Measurements from ENCODE around the gene EPHA4.
A peak's percentile ranks its signal among the peaks of the same experiment; 100 is the strongest.

EPHA4 gene

GRCh38 chr2:221571551-221572218 is 419 bp downstream of the EPHA4 start:
- peak; percentile 20 for DNase-seq
- ATAC-seq, result no peak

- DNase-seq, result peak; percentile 13
- no peak for ATAC-seq
These were observed 1.0 kb downstream of the EPHA4 start for GRCh38 chr2:221571025-221571550.

GRCh38 chr2:221570321-221570935 is 1.7 kb downstream of the EPHA4 start:
- ATAC-seq (no peak), DNase-seq (peak; percentile 16)

- no peak for ATAC-seq
- no peak for DNase-seq
These were observed 2.2 kb downstream of the EPHA4 start for GRCh38 chr2:221569871-221570270.

GRCh38 chr2:221569425-221569845 is 2.7 kb downstream of the EPHA4 start:
- no peak for DNase-seq
- ATAC-seq, result no peak

- no peak for ATAC-seq
- no peak for DNase-seq
These were observed 3.8 kb downstream of the EPHA4 start for GRCh38 chr2:221568299-221568698.

GRCh38 chr2:221567809-221568208 is 4.3 kb downstream of the EPHA4 start:
- DNase-seq, result no peak
- no peak for ATAC-seq

GRCh38 chr2:221567231-221567760 is 4.8 kb downstream of the EPHA4 start:
- ATAC-seq (no peak), DNase-seq (no peak)

GRCh38 chr2:221563270-221563985 is 8.7 kb downstream of the EPHA4 start:
- DNase-seq (no peak), ATAC-seq (no peak)

- ATAC-seq, result no peak
- DNase-seq, result no peak
These were observed 9.9 kb downstream of the EPHA4 start for GRCh38 chr2:221562226-221562625.

- ATAC-seq, result no peak
- DNase-seq, result no peak
These were observed 10.3 kb downstream of the EPHA4 start for GRCh38 chr2:221561770-221562169.

- no peak for ATAC-seq
- DNase-seq, result no peak
These were observed 12.1 kb downstream of the EPHA4 start for GRCh38 chr2:221559991-221560390.

GRCh38 chr2:221558107-221558506 is 14.0 kb downstream of the EPHA4 start:
- DNase-seq (no peak), ATAC-seq (no peak)

- no peak for DNase-seq
These were observed 16.6 kb downstream of the EPHA4 start for GRCh38 chr2:221555494-221555846.

GRCh38 chr2:221554769-221555493 is 17.2 kb downstream of the EPHA4 start:
- ATAC-seq (peak; percentile 49), DNase-seq (no peak)

More at GRCh38 chr2:221555494-221555846, 16.6 kb downstream of the EPHA4 start:
- peak; percentile 9 for ATAC-seq

GRCh38 chr2:221553333-221553732 is 18.8 kb downstream of the EPHA4 start:
- DNase-seq (no peak), ATAC-seq (no peak)

- DNase-seq (no peak), ATAC-seq (no peak)
These were observed 19.8 kb downstream of the EPHA4 start for GRCh38 chr2:221552291-221552690.

GRCh38 chr2:221551864-221552263 is 20.2 kb downstream of the EPHA4 start:
- ATAC-seq (no peak), DNase-seq (no peak)

GRCh38 chr2:221549143-221549542 is 23.0 kb downstream of the EPHA4 start:
- DNase-seq, result no peak
- no peak for ATAC-seq

- DNase-seq, result no peak
- ATAC-seq, result no peak
These were observed 25.4 kb downstream of the EPHA4 start for GRCh38 chr2:221546505-221547225.

- DNase-seq (no peak), ATAC-seq (no peak)
These were observed 30.9 kb downstream of the EPHA4 start for GRCh38 chr2:221541131-221541735.
